GM18861 (cell line): ENCODE data around the gene IGSF21.

Experiments
- ATAC-seq: cut with Tn5 transposase; IDR thresholded peaks from one replicate; pipeline ENCODE4 v1.9.1; 2021; ENCODE audit not compliant: unreplicated experiment

The IGSF21 gene

GRCh38 chr1:18175530-18176377, 68.2 kb downstream of the IGSF21 start:
- ATAC-seq = no peak

- no peak for ATAC-seq
Measured at GRCh38 chr1:18176619-18177018, 69.0 kb downstream of the IGSF21 start.

- ATAC-seq = no peak
Measured at GRCh38 chr1:18178111-18178510, 70.5 kb downstream of the IGSF21 start.

- no peak for ATAC-seq
Measured at GRCh38 chr1:18179009-18179408, 71.4 kb downstream of the IGSF21 start.

GRCh38 chr1:18182398-18183160, 75.0 kb downstream of the IGSF21 start:
- ATAC-seq = no peak

- no peak for ATAC-seq
Measured at GRCh38 chr1:18183533-18183932, 75.9 kb downstream of the IGSF21 start.

GRCh38 chr1:18187054-18187453, 79.5 kb downstream of the IGSF21 start:
- ATAC-seq = no peak

GRCh38 chr1:18188820-18189517, 81.4 kb downstream of the IGSF21 start:
- no peak for ATAC-seq

GRCh38 chr1:18190598-18190997, 83.0 kb downstream of the IGSF21 start:
- ATAC-seq = no peak

GRCh38 chr1:18191037-18191436, 83.4 kb downstream of the IGSF21 start:
- ATAC-seq = no peak

GRCh38 chr1:18191481-18192155, 84.0 kb downstream of the IGSF21 start:
- no peak for ATAC-seq

- ATAC-seq = no peak
Measured at GRCh38 chr1:18192182-18192581, 84.6 kb downstream of the IGSF21 start.

- no peak for ATAC-seq
Measured at GRCh38 chr1:18192974-18193373, 85.4 kb downstream of the IGSF21 start.

- no peak for ATAC-seq
Measured at GRCh38 chr1:18197299-18197698, 89.7 kb downstream of the IGSF21 start.

- no peak for ATAC-seq
Measured at GRCh38 chr1:18198260-18198659, 90.7 kb downstream of the IGSF21 start.

GRCh38 chr1:18199462-18199861, 91.9 kb downstream of the IGSF21 start:
- no peak for ATAC-seq

GRCh38 chr1:18200136-18200717, 92.6 kb downstream of the IGSF21 start:
- no peak for ATAC-seq

- ATAC-seq = no peak
Measured at GRCh38 chr1:18200918-18201317, 93.3 kb downstream of the IGSF21 start.

GRCh38 chr1:18201997-18202719, 94.6 kb downstream of the IGSF21 start:
- ATAC-seq = no peak

- ATAC-seq = no peak
Measured at GRCh38 chr1:18203645-18204044, 96.0 kb downstream of the IGSF21 start.
